NCI-H1092 (cell line): Measurements from ENCODE around the gene TSPO2.
A peak's percentile ranks its signal among the peaks of the same experiment; 100 is the strongest.
"Not testable (repeated sequence)": the region's sequence is repeated elsewhere in the genome, so short reads cannot be mapped to it uniquely, and the experiment has no call there.

ENCODE experiments used
- DNase-seq: peaks from one replicate; lab custom pipeline; 2025; lab: John Stamatoyannopoulos, UW

Gene TSPO2, protein sequence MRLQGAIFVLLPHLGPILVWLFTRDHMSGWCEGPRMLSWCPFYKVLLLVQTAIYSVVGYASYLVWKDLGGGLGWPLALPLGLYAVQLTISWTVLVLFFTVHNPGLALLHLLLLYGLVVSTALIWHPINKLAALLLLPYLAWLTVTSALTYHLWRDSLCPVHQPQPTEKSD

DNA sequence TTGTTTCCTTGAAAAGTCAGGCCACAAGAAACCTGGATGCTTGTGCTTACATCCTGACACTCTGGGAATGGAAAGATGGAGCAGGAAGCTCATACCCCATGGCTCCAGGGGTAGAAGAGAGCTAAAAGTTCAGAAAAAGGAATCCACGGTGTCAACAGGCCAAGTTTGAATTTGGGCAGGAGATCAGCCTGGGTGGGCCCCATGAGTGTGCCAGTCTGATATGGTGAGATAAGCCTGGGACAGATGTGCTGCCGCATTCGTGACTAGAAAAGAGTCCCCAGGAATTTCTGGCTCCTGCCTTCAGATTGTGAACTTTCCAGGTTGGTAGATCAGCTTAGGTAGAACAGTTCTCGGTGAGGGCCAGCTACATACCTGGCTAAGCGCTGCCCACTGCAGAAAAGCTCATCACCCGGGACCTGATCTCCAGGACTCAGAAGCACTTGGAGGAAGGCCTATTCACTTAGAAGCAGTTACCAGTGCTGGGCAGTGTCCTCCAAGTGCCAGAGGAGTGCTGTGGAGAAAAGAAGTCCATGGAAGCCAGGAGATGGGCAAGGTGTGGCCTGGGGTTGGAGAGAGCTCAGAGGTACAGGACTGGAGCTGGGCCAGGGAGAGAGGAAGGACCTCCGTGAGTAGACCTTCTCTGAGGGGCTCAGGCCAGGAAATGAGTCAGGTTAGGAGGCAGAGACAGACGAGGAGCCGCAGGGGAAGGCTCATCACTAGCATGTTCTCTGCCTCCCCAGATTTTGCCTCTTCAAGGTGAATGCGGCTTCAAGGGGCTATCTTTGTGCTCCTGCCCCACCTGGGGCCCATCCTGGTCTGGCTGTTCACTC, at the start of gene TSPO2:
Gene TSPO2, plus strand, starts transcription at position 242 of the 830 bp plus-strand sequence. Its CDS starts 519 bp downstream, at position 761.
- DNase-seq: no peak

DNA sequence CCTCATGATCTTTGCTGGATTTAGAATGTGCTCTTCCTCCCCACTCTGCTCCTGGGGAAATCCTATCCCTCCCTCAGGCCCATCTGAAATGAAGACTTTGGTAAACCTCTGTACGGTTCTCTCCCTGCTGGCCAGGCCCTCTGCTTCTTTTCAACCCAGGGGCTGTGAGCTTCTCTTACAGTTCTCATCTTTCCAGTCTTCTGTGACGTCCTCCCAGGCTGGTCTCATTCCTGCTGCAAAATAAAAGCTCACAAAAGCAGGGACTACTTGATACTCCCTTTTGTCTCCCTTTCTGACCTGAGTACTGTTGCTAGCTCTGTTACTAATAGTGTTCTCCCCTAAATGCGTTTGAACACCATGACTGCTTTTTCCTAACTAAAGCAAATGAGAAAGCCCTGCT, 49.5 kb upstream of the TSPO2 start:
- no peak for DNase-seq

DNA sequence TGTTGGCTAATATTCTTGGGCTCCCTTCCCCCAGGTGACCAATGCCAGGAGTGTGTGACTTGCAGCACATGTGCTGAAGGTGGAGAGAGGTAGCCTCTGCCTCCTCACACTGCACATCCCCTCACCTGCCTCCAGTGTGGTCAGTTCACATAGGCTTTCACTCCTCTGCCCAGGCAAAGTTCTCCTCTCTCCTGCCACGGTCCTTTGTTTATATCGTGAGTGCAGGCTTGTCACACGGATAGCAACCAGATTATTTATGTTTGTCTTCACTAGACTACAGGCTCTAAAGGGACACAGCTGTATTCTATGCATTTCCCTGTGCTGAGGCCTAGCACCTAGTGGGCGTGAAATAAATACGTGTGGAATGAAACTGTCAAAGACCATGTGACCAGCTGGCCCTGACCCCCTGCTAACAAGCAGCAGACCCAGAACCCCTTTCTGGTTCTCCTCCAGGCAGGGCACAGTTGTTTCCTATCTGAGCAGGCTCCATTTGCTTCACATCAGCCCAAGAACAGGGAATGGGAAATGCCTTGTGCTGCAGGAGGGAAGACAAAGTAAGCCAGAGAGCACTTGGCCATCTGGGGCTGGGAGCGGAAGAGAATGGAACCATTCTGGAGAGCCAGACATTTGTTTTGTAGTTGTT, 45.6 kb upstream of the TSPO2 start:
- no peak for DNase-seq

GRCh38 chr6:40997234-40997957, 44.9 kb upstream of the TSPO2 start:
- DNase-seq: no peak

GRCh38 chr6:40998661-40999060, 43.6 kb upstream of the TSPO2 start:
- no peak for DNase-seq

DNA sequence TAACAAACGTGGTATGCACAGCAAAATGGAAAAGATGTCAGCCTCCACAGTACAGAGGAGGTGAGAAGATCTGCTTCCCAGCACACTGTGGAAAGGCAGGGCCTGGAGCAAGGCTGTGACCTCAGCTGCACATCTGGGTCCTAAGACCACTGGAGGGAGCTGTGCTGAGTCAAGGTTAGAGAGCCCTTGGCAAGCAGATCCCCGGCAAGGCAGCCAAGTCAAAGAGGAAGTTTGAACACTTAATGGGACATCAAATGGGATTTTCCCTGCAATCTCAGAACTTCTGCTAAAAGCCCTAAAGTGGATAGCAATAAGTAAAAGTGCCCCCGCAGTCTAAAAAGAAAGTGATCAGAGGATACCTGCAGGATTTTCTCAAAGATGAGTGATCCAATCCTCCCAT, 42.7 kb upstream of the TSPO2 start:
- DNase-seq: no peak

GRCh38 chr6:41000248-41000647, 42.0 kb upstream of the TSPO2 start:
- no peak for DNase-seq

GRCh38 chr6:41002168-41002567, 40.1 kb upstream of the TSPO2 start:
- DNase-seq: no peak

- peak; percentile 38 for DNase-seq
Measured at GRCh38 chr6:41006217-41006616, 36.0 kb upstream of the TSPO2 start.

DNA sequence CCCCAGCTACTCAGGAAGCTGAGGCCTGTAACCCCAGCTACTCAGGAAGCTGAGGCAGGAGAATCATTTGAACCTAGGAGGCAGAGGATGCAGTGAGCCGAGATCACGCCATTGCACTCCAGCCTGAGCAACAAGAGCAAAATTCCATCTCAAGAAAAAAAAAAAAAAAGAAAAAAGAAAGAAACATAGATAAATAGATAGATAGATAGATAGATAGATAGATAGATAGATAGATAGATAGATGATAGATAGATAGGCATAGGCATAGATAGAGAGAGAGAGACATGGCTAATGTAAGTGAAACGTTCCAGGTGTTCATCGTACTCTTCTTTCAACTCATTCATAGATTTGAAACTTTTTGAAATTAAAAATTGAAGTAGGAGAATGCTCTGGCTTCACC, 35.3 kb upstream of the TSPO2 start:
- not testable (repeated sequence) for DNase-seq

GRCh38 chr6:41008011-41008410, 34.3 kb upstream of the TSPO2 start:
- no peak for DNase-seq

- DNase-seq: no peak
Measured at GRCh38 chr6:41009669-41010068, 32.6 kb upstream of the TSPO2 start.

GRCh38 chr6:41011673-41012072, 30.6 kb upstream of the TSPO2 start:
- no peak for DNase-seq

DNA sequence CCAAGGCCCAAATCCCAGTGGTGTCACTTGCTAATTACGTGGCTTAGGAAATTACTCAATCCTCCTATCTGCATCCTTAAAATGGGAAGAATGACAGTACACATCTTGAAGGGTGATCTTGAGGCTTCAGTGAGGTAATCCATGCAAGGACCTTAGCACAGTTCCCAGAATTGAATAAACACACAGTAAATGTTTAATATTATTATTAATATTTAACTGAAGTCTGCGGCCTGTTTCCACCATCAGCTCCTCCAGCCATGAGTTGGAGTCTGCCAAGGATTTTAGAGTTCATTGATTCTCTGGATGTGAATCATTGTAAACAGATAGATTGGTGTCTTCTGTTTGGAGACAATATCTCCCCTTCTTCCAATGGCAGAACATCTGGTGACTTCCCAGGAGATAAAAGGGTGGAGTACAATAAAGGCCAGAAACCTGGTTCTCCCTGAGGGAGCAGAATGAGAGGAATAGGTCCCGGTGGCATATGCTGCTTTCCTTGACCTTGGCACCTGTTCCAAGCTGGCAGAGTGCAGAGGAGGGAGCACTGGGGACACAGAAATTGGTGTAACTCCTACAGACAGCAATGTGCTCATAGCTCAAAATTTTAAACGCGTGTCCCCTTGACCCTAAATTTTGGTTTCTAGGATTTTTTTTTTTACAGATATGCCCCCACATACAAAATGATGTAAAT, 28.7 kb upstream of the TSPO2 start:
- DNase-seq: no peak

- no peak for DNase-seq
Measured at GRCh38 chr6:41014780-41015179, 27.5 kb upstream of the TSPO2 start.

DNA sequence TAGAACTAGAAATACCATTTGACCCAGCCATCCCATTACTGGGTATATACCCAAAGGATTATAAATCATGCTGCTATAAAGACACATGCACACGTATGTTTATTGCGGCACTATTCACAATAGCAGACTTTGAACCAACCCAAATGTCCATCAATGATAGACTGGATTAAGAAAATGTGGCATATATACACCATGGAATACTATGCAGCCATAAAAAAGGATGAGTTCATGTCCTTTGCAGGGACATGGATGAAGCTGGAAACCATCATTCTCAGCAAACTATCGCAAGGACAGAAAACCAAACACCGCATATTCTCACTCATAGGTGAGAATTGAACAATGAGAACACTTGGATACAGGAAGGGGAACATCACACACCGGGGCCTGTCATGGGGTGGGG, 26.4 kb upstream of the TSPO2 start:
- not testable (repeated sequence) for DNase-seq

DNA sequence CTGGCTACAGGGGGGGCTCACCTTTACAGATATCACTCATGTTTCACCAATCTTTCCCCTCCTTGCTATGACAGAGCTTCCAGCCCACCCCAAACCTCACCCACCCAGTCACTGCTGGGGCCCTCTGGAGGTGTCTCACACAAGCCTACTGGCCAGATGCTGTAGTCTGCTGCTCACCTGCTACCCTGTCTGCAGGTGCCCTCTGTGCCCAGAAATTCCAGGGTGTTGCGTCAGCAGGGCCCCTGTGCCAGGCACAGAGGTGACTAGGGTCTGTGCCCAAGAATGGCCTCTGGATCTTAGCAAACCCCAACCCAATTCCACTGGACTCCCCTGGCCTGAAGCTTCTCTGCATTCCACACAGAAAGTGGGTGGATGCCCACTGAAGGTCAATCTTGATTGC, 24.6 kb upstream of the TSPO2 start:
- no peak for DNase-seq

GRCh38 chr6:41021832-41022231, 20.4 kb upstream of the TSPO2 start:
- no peak for DNase-seq

- no peak for DNase-seq
Measured at GRCh38 chr6:41022294-41022693, 20.0 kb upstream of the TSPO2 start.

GRCh38 chr6:41023114-41023513, 19.2 kb upstream of the TSPO2 start:
- no peak for DNase-seq

DNA sequence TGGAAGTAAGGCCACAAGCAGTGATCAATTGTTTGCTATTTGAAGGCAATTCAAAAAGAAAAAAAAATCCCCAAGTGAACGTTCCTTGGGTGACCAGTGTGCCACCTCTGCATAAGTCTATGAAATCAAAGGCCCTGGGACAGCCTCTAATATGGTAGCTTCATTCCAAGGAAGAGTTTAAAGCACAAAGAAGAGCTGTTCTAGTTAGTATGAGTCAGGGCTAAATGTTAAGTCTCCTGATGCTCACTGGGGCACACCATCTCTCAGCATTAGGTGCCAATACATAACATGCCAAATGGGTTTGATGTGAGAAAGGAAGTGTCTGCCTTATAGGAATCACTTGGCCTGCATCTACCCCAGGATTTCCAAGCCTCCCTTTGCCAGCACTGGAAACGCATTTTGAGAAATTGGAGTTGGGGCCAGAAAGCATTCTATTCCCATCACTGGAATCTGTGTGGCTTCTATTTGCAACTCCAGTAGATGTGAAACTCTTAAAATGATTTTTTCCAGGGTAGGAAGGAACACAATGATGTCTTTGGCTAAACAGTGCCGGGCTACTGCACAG, 16.2 kb upstream of the TSPO2 start:
- DNase-seq: no peak

- DNase-seq: no peak
Measured at GRCh38 chr6:41027241-41027640, 15.0 kb upstream of the TSPO2 start.
